Esophagus muscularis mucosa (tissue), 4 donors: Measurements from ENCODE around the gene PLA2G4C. TPM values are rescaled to one million over a fixed set of nuclear protein-coding genes. Genes with fewer than 3 reads are reported as not detected.

Experiments used
- DNase-seq: peaks from one replicate; pipeline ENCODE4 v3.0.0-alpha.2; 2017; ENCODE audit errors: extremely low spot score
- H3K27ac ChIP-seq, 4 donors: fragments of 200-600 bp; sonication (generic); replicated peaks in 1 of 4; 1 replicate in 3 of 4; 2 replicates in 1 of 4; pipeline ENCODE4 v1.5.1; 2016 to 2019; ENCODE audit warnings: mild to moderate bottlenecking in 1 of 4
- H3K27me3 ChIP-seq, 4 donors: fragments of 200-600 bp; sonication (generic); one replicate each; pipeline versions ENCODE4 v1.5.1 to v1.6.0; 2016 to 2019
- H3K36me3 ChIP-seq, 4 donors: fragments of 200-600 bp; sonication (generic); one replicate each; pipeline ENCODE4 v1.5.1; 2016 to 2019
- H3K4me1 ChIP-seq, 4 donors: fragments of 200-600 bp; sonication (generic); one replicate each; pipeline ENCODE4 v1.5.1; 2016 to 2019
- H3K4me3 ChIP-seq, 4 donors: fragments of 200-600 bp; sonication (generic); 1 replicate in 2 of 4; 2 replicates in 2 of 4; pipeline ENCODE4 v1.5.1; 2016 to 2019; ENCODE audit warnings: mild to moderate bottlenecking in 4 of 4, moderate library complexity in 1 of 4
- H3K9me3 ChIP-seq, 4 donors: fragments of 200-600 bp; sonication (generic); 1 replicate in 3 of 4; 2 replicates in 1 of 4; pipeline ENCODE4 v1.5.1; 2016 to 2019
- CTCF ChIP-seq, 3 experiments: fragments of 200-600 bp in 2 of 3; fragments of 450-650 bp in 1 of 3; sonication (generic) in 2 of 3; IDR thresholded peaks; one replicate each; pipeline ENCODE4 v1.5.1; 2017 to 2019; ENCODE audit warnings: antibody characterized with exemption in 3 of 3, mild to moderate bottlenecking in 2 of 3, moderate library complexity in 1 of 3
- EP300 ChIP-seq: sonication (generic); formaldehyde crosslinking; IDR thresholded peaks from one replicate; pipeline ENCODE4 v1.6.1; 2017; ENCODE audit warnings: antibody characterized with exemption
- POLR2A ChIP-seq: fragments of 450-650 bp; IDR thresholded peaks from one replicate; pipeline ENCODE4 v1.6.1; 2017; ENCODE audit warnings: antibody characterized with exemption, moderate library complexity, mild to moderate bottlenecking, low read depth
- POLR2AphosphoS5 ChIP-seq, 2 donors: sonication (generic); formaldehyde crosslinking; IDR thresholded peaks; one replicate each; pipeline ENCODE4 v1.6.1; 2017; ENCODE audit warnings: antibody characterized with exemption in 2 of 2
- WGBS: methylation state at CpG from one replicate; pipeline ENCODE4 v1.1.5; 2018; 5-methylcytosine and 5-hydroxymethylcytosine counted together
- intact Hi-C: fragments of 100-400 bp; cut with DNase I; formaldehyde crosslinking; loops from one replicate; pipeline ENCODE4 v1.15.1; 2023
- total RNA-seq, 4 donors: library from RNA; depleted of rRNA; stranded (reverse); fragments of >200 nt; gene quantifications; one replicate each; pipeline versions ENCODE4 v1.1.0 to v1.2.1, GENCODE V29; 2016

The PLA2G4C gene
- total RNA-seq, 4 donors from 2014 or later, result 5.3 to 15.1 (median 9.3) TPM

- H3K9me3 ChIP-seq, result no peaks in the 10 kb centered on the region
- no peak for TF ChIP-seq POLR2A
- H3K27me3 ChIP-seq, result no peaks in the 10 kb centered on the region
- intact Hi-C loops, result no loop called here
- peaks cover 0 to 47% (median 13%) of the 10 kb centered on the region in 4 donors for H3K36me3 ChIP-seq
- no peak overlapping the region for H3K27ac ChIP-seq
- DNase-seq, result no peak
- peaks cover 0 to 13% (median 2%) of the 10 kb centered on the region in 4 donors for H3K4me1 ChIP-seq
- no peak overlapping the region for H3K4me3 ChIP-seq
- 63% methylated on average over 32 of the region's 37 CpGs for WGBS
Observed at GRCh38 chr19:48061401-48062344, 48.9 kb downstream of the PLA2G4C start.

GRCh38 chr19:48060381-48060780 is 50.2 kb downstream of the PLA2G4C start:
- Histone ChIP-seq H3K9me3 (no peaks in the 10 kb centered on the region), H3K4me3 (no peak overlapping the region), H3K27ac (no peak overlapping the region), H3K27me3 (no peaks in the 10 kb centered on the region), H3K4me1 (peaks cover 0 to 13% (median 2%) of the 10 kb centered on the region in 4 donors), H3K36me3 (peaks cover 0 to 37% (median 8%) of the 10 kb centered on the region in 4 donors)
- intact Hi-C loops, result no loop called here
- TF ChIP-seq CTCF (IDR thresholded peaks at IDR 0.05), result no peak
- TF ChIP-seq POLR2A, result no peak
- TF ChIP-seq EP300, result no peak
- TF ChIP-seq POLR2AphosphoS5 (IDR thresholded peaks at IDR 0.05), result no peak
- no peak for DNase-seq
- WGBS, result 79% methylated on average over 5 of the region's 5 CpGs

GRCh38 chr19:48059331-48059730 is 51.3 kb downstream of the PLA2G4C start:
- no peak overlapping the region for H3K27ac ChIP-seq
- WGBS, result 91% methylated on average over 6 of the region's 6 CpGs
- intact Hi-C loops, result no loop called here

GRCh38 chr19:48053856-48054255 is 56.8 kb downstream of the PLA2G4C start:
- WGBS, result 85% methylated on average over 4 of the region's 5 CpGs
- no peak overlapping the region for H3K27ac ChIP-seq
- peaks cover 0 to 55% (median 32%) of the 10 kb centered on the region in 4 donors for H3K36me3 ChIP-seq
- intact Hi-C loops, result no loop called here
- DNase-seq, result no peak
- H3K9me3 ChIP-seq, result no peaks in the 10 kb centered on the region
- no peaks in the 10 kb centered on the region for H3K4me1 ChIP-seq
- H3K4me3 ChIP-seq, result no peak overlapping the region
- H3K27me3 ChIP-seq, result no peaks in the 10 kb centered on the region
- TF ChIP-seq POLR2A (no peak), EP300 (no peak), POLR2AphosphoS5 (IDR thresholded peaks at IDR 0.05) (no peak), CTCF (IDR thresholded peaks at IDR 0.05) (no peak)

More at GRCh38 chr19:48059331-48059730, 51.3 kb downstream of the PLA2G4C start:
- DNase-seq, result no peak
- Histone ChIP-seq H3K4me1 (peaks cover 0 to 13% (median 2%) of the 10 kb centered on the region in 4 donors), H3K9me3 (no peaks in the 10 kb centered on the region), H3K4me3 (no peak overlapping the region), H3K27me3 (no peaks in the 10 kb centered on the region), H3K36me3 (peaks cover 0 to 40% (median 10%) of the 10 kb centered on the region in 4 donors)
- TF ChIP-seq CTCF (IDR thresholded peaks at IDR 0.05) (no peak), POLR2A (no peak), EP300 (no peak)

GRCh38 chr19:48053076-48053475 is 57.5 kb downstream of the PLA2G4C start:
- no peaks in the 10 kb centered on the region for H3K4me1 ChIP-seq
- no peak overlapping the region for H3K27ac ChIP-seq
- DNase-seq, result no peak
- H3K36me3 ChIP-seq, result peaks cover 0 to 60% (median 36%) of the 10 kb centered on the region in 4 donors
- H3K4me3 ChIP-seq, result no peak overlapping the region
- WGBS, result 80% methylated on average over 5 of the region's 5 CpGs
- intact Hi-C loops, result no loop called here
- TF ChIP-seq POLR2AphosphoS5 (IDR thresholded peaks at IDR 0.05) (no peak), POLR2A (no peak), CTCF (IDR thresholded peaks at IDR 0.05) (no peak)
- no peaks in the 10 kb centered on the region for H3K27me3 ChIP-seq
- no peaks in the 10 kb centered on the region for H3K9me3 ChIP-seq
